ENCODE data around the gene KLRK1.
"Not testable (repeated sequence)": the region's sequence is repeated elsewhere in the genome, so short reads cannot be mapped to it uniquely, and the experiment has no call there.

The KLRK1 gene

GRCh38 chr12:10386857-10387256 is 3.0 kb downstream of the KLRK1 start:
- no peak for TF ChIP-seq CTCF (IDR thresholded peaks at IDR 0.05)

GRCh38 chr12:10385166-10385613 is 4.7 kb downstream of the KLRK1 start:
- H3K79me2 ChIP-seq = no peaks in the 10 kb centered on the region
- no peak overlapping the region for H3K27ac ChIP-seq
- no peak for TF ChIP-seq CTCF (IDR thresholded peaks at IDR 0.05)
- no peak overlapping the region for H2AFZ ChIP-seq
- H3K27me3 ChIP-seq (ENCODE audit: control insufficient read depth, insufficient read depth, low read length) = no peaks in the 10 kb centered on the region
- no peaks in the 10 kb centered on the region for H3K4me1 ChIP-seq
- no peak overlapping the region for H3K4me3 ChIP-seq (ENCODE audit: low read depth, low read length)
- H3K9ac ChIP-seq = no peak overlapping the region
- no peaks in the 10 kb centered on the region for H3K36me3 ChIP-seq (ENCODE audit: control insufficient read depth, insufficient read depth, low read length)
- H3K9me3 ChIP-seq (ENCODE audit: control insufficient read depth, low read length) = no peaks in the 10 kb centered on the region
- no peak overlapping the region for H3K4me2 ChIP-seq (ENCODE audit: low read length)

More at GRCh38 chr12:10386857-10387256, 3.0 kb downstream of the KLRK1 start:
- H3K9me3 ChIP-seq (ENCODE audit: control insufficient read depth, low read length) = no peaks in the 10 kb centered on the region
- no peaks in the 10 kb centered on the region for H3K36me3 ChIP-seq (ENCODE audit: control insufficient read depth, insufficient read depth, low read length)
- no peaks in the 10 kb centered on the region for H3K79me2 ChIP-seq
- no peak overlapping the region for H3K9ac ChIP-seq
- no peak overlapping the region for H3K4me2 ChIP-seq (ENCODE audit: low read length)
- no peaks in the 10 kb centered on the region for H3K27me3 ChIP-seq (ENCODE audit: control insufficient read depth, insufficient read depth, low read length)
- H3K4me3 ChIP-seq (ENCODE audit: low read depth, low read length) = no peak overlapping the region
- H3K27ac ChIP-seq = no peak overlapping the region
- H2AFZ ChIP-seq = no peak overlapping the region
- no peaks in the 10 kb centered on the region for H3K4me1 ChIP-seq

GRCh38 chr12:10384191-10384590 is 5.7 kb downstream of the KLRK1 start:
- no peak overlapping the region for H3K9ac ChIP-seq

GRCh38 chr12:10381928-10382628 is 7.8 kb downstream of the KLRK1 start:
- Histone ChIP-seq H3K4me3 (ENCODE audit: low read depth, low read length) (no peak overlapping the region), H3K9ac (no peak overlapping the region)

More at GRCh38 chr12:10384191-10384590, 5.7 kb downstream of the KLRK1 start:
- H2AFZ ChIP-seq = no peak overlapping the region
- no peak overlapping the region for H3K4me3 ChIP-seq (ENCODE audit: low read depth, low read length)
- H3K4me2 ChIP-seq (ENCODE audit: low read length) = no peak overlapping the region
- H3K9me3 ChIP-seq (ENCODE audit: control insufficient read depth, low read length) = no peaks in the 10 kb centered on the region
- H3K27me3 ChIP-seq (ENCODE audit: control insufficient read depth, insufficient read depth, low read length) = no peaks in the 10 kb centered on the region
- H3K27ac ChIP-seq = no peak overlapping the region
- TF ChIP-seq CTCF (IDR thresholded peaks at IDR 0.05) = no peak
- no peaks in the 10 kb centered on the region for H3K4me1 ChIP-seq
- no peaks in the 10 kb centered on the region for H3K79me2 ChIP-seq
- no peaks in the 10 kb centered on the region for H3K36me3 ChIP-seq (ENCODE audit: control insufficient read depth, insufficient read depth, low read length)

GRCh38 chr12:10378737-10379136 is 11.1 kb downstream of the KLRK1 start:
- not testable (repeated sequence) for H3K27me3 ChIP-seq (ENCODE audit: control insufficient read depth, insufficient read depth, low read length); H3K9ac ChIP-seq; H3K4me2 ChIP-seq (ENCODE audit: low read length); H2AFZ ChIP-seq; H3K27ac ChIP-seq; H3K4me3 ChIP-seq (ENCODE audit: low read depth, low read length); H3K9me3 ChIP-seq (ENCODE audit: control insufficient read depth, low read length); H3K4me1 ChIP-seq; H3K36me3 ChIP-seq (ENCODE audit: control insufficient read depth, insufficient read depth, low read length); H3K79me2 ChIP-seq

More at GRCh38 chr12:10381928-10382628, 7.8 kb downstream of the KLRK1 start:
- H3K27ac ChIP-seq = no peak overlapping the region
- no peaks in the 10 kb centered on the region for H3K79me2 ChIP-seq
- H3K9me3 ChIP-seq (ENCODE audit: control insufficient read depth, low read length) = no peaks in the 10 kb centered on the region
- H2AFZ ChIP-seq = no peak overlapping the region
- no peak for TF ChIP-seq CTCF (IDR thresholded peaks at IDR 0.05)
- no peaks in the 10 kb centered on the region for H3K4me1 ChIP-seq
- H3K4me2 ChIP-seq (ENCODE audit: low read length) = no peak overlapping the region
- H3K36me3 ChIP-seq (ENCODE audit: control insufficient read depth, insufficient read depth, low read length) = no peaks in the 10 kb centered on the region
- H3K27me3 ChIP-seq (ENCODE audit: control insufficient read depth, insufficient read depth, low read length) = no peaks in the 10 kb centered on the region

Data from parathyroid adenoma (tissue), 2 donors.